Transverse colon (tissue), 4 donors: ENCODE measurements around the gene PLCB2. TPM values are rescaled to one million over a fixed set of nuclear protein-coding genes. Genes with fewer than 3 reads are reported as not detected.

Source experiments
- DNase-seq: peaks from one replicate; pipeline ENCODE4 v3.0.0-alpha.2; 2019
- H3K27ac ChIP-seq, 4 donors: fragments of 200-600 bp; sonication (generic); 2 replicates each; pipeline ENCODE4 v1.5.1; 2016 to 2018; ENCODE audit warnings: inconsistent platforms in 4 of 4
- H3K27me3 ChIP-seq: fragments of 200-600 bp; sonication (generic); 2 replicates; pipeline ENCODE4 v1.5.1; 2017; ENCODE audit warnings: inconsistent platforms
- H3K36me3 ChIP-seq, 4 donors: fragments of 200-600 bp; sonication (generic); 2 replicates each; pipeline ENCODE4 v1.5.1; 2017 to 2019; ENCODE audit warnings: inconsistent platforms in 4 of 4
- H3K4me1 ChIP-seq, 4 donors: fragments of 200-600 bp; sonication (generic); 2 replicates each; pipeline ENCODE4 v1.5.1; 2017 to 2020; ENCODE audit warnings: inconsistent platforms in 4 of 4
- H3K4me3 ChIP-seq, 4 donors: fragments of 200-600 bp; sonication (generic); 1 replicate in 1 of 4; 2 replicates in 3 of 4; pipeline versions ENCODE4 v1.5.1 to v1.6.1; 2017 to 2019; ENCODE audit warnings: inconsistent platforms in 4 of 4
- H3K9me3 ChIP-seq, 2 donors: fragments of 200-600 bp; sonication (generic); 2 replicates each; pipeline ENCODE4 v1.5.1; 2017 to 2019; ENCODE audit warnings: inconsistent platforms in 2 of 2
- CTCF ChIP-seq, 5 experiments: fragments of 200-600 bp in 3 of 5; fragments of 450-650 bp in 2 of 5; sonication (generic) in 3 of 5; IDR thresholded peaks; 1 replicate in 2 of 5; 2 replicates in 3 of 5; pipeline ENCODE4 v1.5.1; 2016 to 2017; ENCODE audit warnings: antibody characterized with exemption in 5 of 5, inconsistent platforms in 3 of 5, mild to moderate bottlenecking in 2 of 5, moderate library complexity in 1 of 5
- EP300 ChIP-seq: sonication (generic); formaldehyde crosslinking; IDR thresholded peaks from one replicate; pipeline ENCODE4 v1.6.1; 2017; ENCODE audit warnings: antibody characterized with exemption, low read depth
- POLR2A ChIP-seq: fragments of 450-650 bp; IDR thresholded peaks from one replicate; pipeline ENCODE4 v1.6.1; 2016; ENCODE audit warnings: antibody characterized with exemption, mild to moderate bottlenecking, moderate library complexity
- POLR2AphosphoS5 ChIP-seq, 3 donors: sonication (generic); formaldehyde crosslinking; IDR thresholded peaks; one replicate each; pipeline ENCODE4 v1.6.1; 2016; ENCODE audit warnings: antibody characterized with exemption in 3 of 3
- WGBS, 2 donors: methylation state at CpG; one replicate each; pipeline ENCODE4 v1.1.5; 2018; ENCODE audit warnings: low coverage in 1 of 2; 5-methylcytosine and 5-hydroxymethylcytosine counted together
- in situ Hi-C, 4 donors: fragments of 200-750 bp; cut with MboI; loops; one replicate each; pipeline versions ENCODE4 v1.15.0 to v1.15.1; 2017; ENCODE audit warnings: low sequenced_read_pairs in 3 of 4, low pct_ligation_motif_present in 1 of 4, low pct_unique_long_range_greater_than_20kb in 1 of 4
- intact Hi-C: fragments of 100-400 bp; cut with DNase I; formaldehyde crosslinking; loops from one replicate; pipeline ENCODE4 v1.15.1; 2023; ENCODE audit warnings: low total_unique reads
- total RNA-seq, 4 donors: library from RNA; depleted of rRNA; stranded (reverse); fragments of >200 nt; gene quantifications; one replicate each; pipeline ENCODE4 v1.1.0, GENCODE V29; 2016

Gene PLCB2
- total RNA-seq, 4 donors from 2014 or later = 5.5 to 143 (median 12.0) TPM

- no peak for TF ChIP-seq CTCF (IDR thresholded peaks at IDR 0.05)
- no peak for TF ChIP-seq POLR2AphosphoS5 (IDR thresholded peaks at IDR 0.05)
- TF ChIP-seq POLR2A = no peak
- no peak for TF ChIP-seq EP300
- 70 to 90% methylated on average over 2 to 17 of the region's 17 CpGs for WGBS, 2 donors
- Histone ChIP-seq H3K4me1 (peaks cover 5 to 22% (median 13%) of the 10 kb centered on the region in 4 donors), H3K27ac (no peak overlapping the region), H3K9me3 (no peaks in the 10 kb centered on the region), H3K36me3 (no peaks in the 10 kb centered on the region), H3K27me3 (peaks cover 23% of the 10 kb centered on the region), H3K4me3 (no peak overlapping the region)
- no peak for DNase-seq
- intact Hi-C loops (no loop called here), in situ Hi-C loops (loop anchor here in 1 of 4 donors (25.0 kb wide), 1 partner anchor 219 kb away; the partner anchor contains the start of gene SRP14)
These were observed 51.0 kb downstream of the PLCB2 start for GRCh38 chr15:40256638-40257235.

GRCh38 chr15:40255033-40255432 lies 52.7 kb downstream of the PLCB2 start:
- Histone ChIP-seq H3K9me3 (no peaks in the 10 kb centered on the region), H3K27me3 (peaks cover 23% of the 10 kb centered on the region), H3K4me3 (no peak overlapping the region), H3K4me1 (peaks cover 5 to 22% (median 13%) of the 10 kb centered on the region in 4 donors), H3K27ac (no peak overlapping the region), H3K36me3 (no peaks in the 10 kb centered on the region)
- TF ChIP-seq EP300 = no peak
- no peak for TF ChIP-seq POLR2A
- no peak for TF ChIP-seq POLR2AphosphoS5 (IDR thresholded peaks at IDR 0.05)
- no peak for TF ChIP-seq CTCF (IDR thresholded peaks at IDR 0.05)
- intact Hi-C loops (no loop called here), in situ Hi-C loops (loop anchor here in 1 of 4 donors (25.0 kb wide), 1 partner anchor 218 kb away; the partner anchor contains the start of gene SRP14)
- WGBS, 2 donors = 73% methylated on average over 4 of the region's 4 CpGs; no CpG with 5 or more reads in 1 of the 2 donors
- no peak for DNase-seq

GRCh38 chr15:40254452-40254851 lies 53.3 kb downstream of the PLCB2 start:
- DNase-seq = no peak
- H3K36me3 ChIP-seq = no peaks in the 10 kb centered on the region
- peaks cover 5 to 22% (median 13%) of the 10 kb centered on the region in 4 donors for H3K4me1 ChIP-seq
- intact Hi-C loops = no loop called here
- WGBS, 2 donors = 80 to 91% methylated on average over 1 to 3 of the region's 3 CpGs
- H3K27me3 ChIP-seq = peaks cover 23% of the 10 kb centered on the region
- H3K9me3 ChIP-seq = no peaks in the 10 kb centered on the region
- in situ Hi-C loops = loop anchor here in 1 of 4 donors (25.0 kb wide), 1 partner anchor 217 kb away; the partner anchor contains the start of gene SRP14
- H3K4me3 ChIP-seq = no peak overlapping the region
- no peak overlapping the region for H3K27ac ChIP-seq
- TF ChIP-seq POLR2AphosphoS5 (IDR thresholded peaks at IDR 0.05) (no peak), POLR2A (no peak), CTCF (IDR thresholded peaks at IDR 0.05) (no peak), EP300 (no peak)

GRCh38 chr15:40253167-40253790 lies 54.5 kb downstream of the PLCB2 start:
- TF ChIP-seq POLR2A = no peak
- TF ChIP-seq POLR2AphosphoS5 (IDR thresholded peaks at IDR 0.05) = no peak
- no peak for TF ChIP-seq EP300
- TF ChIP-seq CTCF (IDR thresholded peaks at IDR 0.05) = no peak
- Histone ChIP-seq H3K9me3 (no peaks in the 10 kb centered on the region), H3K4me3 (peak overlapping the region; percentile 47 to 69 (median 48)), H3K4me1 (peaks cover 5 to 22% (median 13%) of the 10 kb centered on the region in 4 donors), H3K36me3 (no peaks in the 10 kb centered on the region), H3K27ac (peak overlapping the region in 1 of 4 donors; percentile 40), H3K27me3 (peaks cover 23% of the 10 kb centered on the region)
- WGBS, 2 donors = 35% methylated on average over 26 of the region's 28 CpGs; no CpG with 5 or more reads in 1 of the 2 donors
- intact Hi-C loops = no loop called here
- no peak for DNase-seq
- in situ Hi-C loops = loop anchor here in 1 of 4 donors (25.0 kb wide), 1 partner anchor 216 kb away; the partner anchor contains the start of gene SRP14
